Neural progenitor cell (in vitro differentiated cells): ENCODE measurements around the gene MFRP.

Source experiments
- CTCF ChIP-seq: fragments of 200-600 bp; sonication (generic); IDR thresholded peaks from 2 replicates; pipeline ENCODE4 v1.5.1; 2017; ENCODE audit warnings: antibody characterized with exemption, mild to moderate bottlenecking
- EZH2 ChIP-seq: fragments of 200-600 bp; sonication (generic); IDR thresholded peaks from 2 replicates; pipeline ENCODE4 v1.6.1; 2017; ENCODE audit warnings: antibody characterized with exemption, mild to moderate bottlenecking, moderate library complexity

GRCh38 chr11:119319136-119319699 is 27.3 kb downstream of the MFRP start:
- TF ChIP-seq CTCF (no peak), EZH2 (no peak)
